NB4 (cell line): Measurements from ENCODE around the gene PHACTR1.

Experiments
- DNase-seq: peaks from one replicate; pipeline ENCODE4 v3.0.0; 2010; ENCODE audit warnings: low read depth
- H3K4me3 ChIP-seq: one replicate; pipeline ENCODE4 v1.5.1; 2011; ENCODE audit warnings: mild to moderate bottlenecking, low read depth, low read length, moderate library complexity
- MAX ChIP-seq: IDR thresholded peaks from 2 replicates; pipeline ENCODE4 v1.6.1; 2011; ENCODE audit warnings: low read depth, low read length
- MYC ChIP-seq: IDR thresholded peaks from 2 replicates; pipeline ENCODE4 v1.6.1; 2011; ENCODE audit warnings: low read depth, low read length
- POLR2A ChIP-seq: IDR thresholded peaks from 2 replicates; pipeline ENCODE4 v1.6.1; 2011; ENCODE audit warnings: mild to moderate bottlenecking; ENCODE audit not compliant: insufficient read length; ENCODE audit errors: extremely low read depth
- TF ChIP-seq, protein P1 (sequence below): IDR thresholded peaks from one replicate; pipeline ENCODE4 v1.5.1; 2012; ENCODE audit warnings: low read depth, low read length

PHACTR1 gene

GRCh38 chr6:13304580-13305260 lies 588.2 kb downstream of the PHACTR1 start:
- DNase-seq = no peak
- TF ChIP-seq MYC = no peak
- TF ChIP-seq POLR2A = no peak
- TF ChIP-seq, protein P1, sequence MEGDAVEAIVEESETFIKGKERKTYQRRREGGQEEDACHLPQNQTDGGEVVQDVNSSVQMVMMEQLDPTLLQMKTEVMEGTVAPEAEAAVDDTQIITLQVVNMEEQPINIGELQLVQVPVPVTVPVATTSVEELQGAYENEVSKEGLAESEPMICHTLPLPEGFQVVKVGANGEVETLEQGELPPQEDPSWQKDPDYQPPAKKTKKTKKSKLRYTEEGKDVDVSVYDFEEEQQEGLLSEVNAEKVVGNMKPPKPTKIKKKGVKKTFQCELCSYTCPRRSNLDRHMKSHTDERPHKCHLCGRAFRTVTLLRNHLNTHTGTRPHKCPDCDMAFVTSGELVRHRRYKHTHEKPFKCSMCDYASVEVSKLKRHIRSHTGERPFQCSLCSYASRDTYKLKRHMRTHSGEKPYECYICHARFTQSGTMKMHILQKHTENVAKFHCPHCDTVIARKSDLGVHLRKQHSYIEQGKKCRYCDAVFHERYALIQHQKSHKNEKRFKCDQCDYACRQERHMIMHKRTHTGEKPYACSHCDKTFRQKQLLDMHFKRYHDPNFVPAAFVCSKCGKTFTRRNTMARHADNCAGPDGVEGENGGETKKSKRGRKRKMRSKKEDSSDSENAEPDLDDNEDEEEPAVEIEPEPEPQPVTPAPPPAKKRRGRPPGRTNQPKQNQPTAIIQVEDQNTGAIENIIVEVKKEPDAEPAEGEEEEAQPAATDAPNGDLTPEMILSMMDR = no peak
- TF ChIP-seq MAX = no peak
- no peak overlapping the region for H3K4me3 ChIP-seq

DNA sequence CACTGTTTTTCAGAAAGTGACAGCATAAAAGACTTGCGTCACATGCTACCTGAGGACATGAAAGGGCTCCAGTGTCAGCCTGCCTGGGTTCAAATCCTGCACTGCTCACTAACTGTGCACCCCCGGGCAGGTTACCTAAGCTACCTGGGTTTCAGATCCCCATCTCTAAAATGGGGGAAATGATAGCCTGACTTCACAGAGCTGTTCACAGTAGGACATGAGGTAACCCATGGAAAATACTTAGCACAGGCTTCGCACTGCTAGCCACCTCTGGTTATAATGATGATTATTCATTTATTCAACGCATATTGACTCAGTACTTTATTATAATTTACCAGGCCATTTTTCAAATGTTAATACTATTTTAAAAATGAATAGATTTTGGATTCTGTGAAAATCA lies 588.7 kb downstream of the PHACTR1 start:
- H3K4me3 ChIP-seq = no peak overlapping the region
- no peak for DNase-seq
- TF ChIP-seq, protein P1 = no peak
- TF ChIP-seq POLR2A = no peak
- no peak for TF ChIP-seq MYC
- no peak for TF ChIP-seq MAX

GRCh38 chr6:13305791-13306190 lies 589.2 kb downstream of the PHACTR1 start:
- no peak for DNase-seq
- H3K4me3 ChIP-seq = no peak overlapping the region
- TF ChIP-seq POLR2A = no peak
- no peak for TF ChIP-seq MAX
- TF ChIP-seq, protein P1 = no peak
- no peak for TF ChIP-seq MYC

DNA sequence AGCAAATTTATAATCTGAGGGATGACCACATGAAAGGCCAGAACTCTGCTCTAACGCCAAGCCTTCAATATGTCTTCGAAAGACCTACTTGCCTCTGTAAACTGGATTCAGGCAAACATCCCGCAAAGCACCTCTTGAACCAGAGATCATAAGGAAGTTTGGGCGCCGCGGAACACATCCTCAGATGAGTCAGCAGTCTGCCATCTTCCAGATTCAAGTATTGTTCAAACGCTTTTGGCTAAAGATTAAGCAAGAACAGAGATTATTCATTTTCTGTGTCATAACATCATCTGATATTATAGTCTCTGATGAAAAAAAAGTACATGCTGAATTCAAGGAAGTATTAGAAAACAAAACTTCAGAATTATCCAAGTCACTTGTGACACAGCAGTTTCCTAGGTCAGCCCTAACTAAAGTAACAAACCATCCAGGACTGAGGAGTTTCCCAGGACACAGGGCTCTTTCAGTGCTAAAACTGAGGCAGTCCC lies 591.0 kb downstream of the PHACTR1 start:
- TF ChIP-seq MYC (no peak), MAX (no peak), POLR2A (no peak)
- TF ChIP-seq, protein P1 = no peak
- H3K4me3 ChIP-seq = no peak overlapping the region
- DNase-seq = no peak

- no peak overlapping the region for H3K4me3 ChIP-seq
- TF ChIP-seq MAX (no peak), MYC (no peak), POLR2A (no peak)
- TF ChIP-seq, protein P1 = no peak
- no peak for DNase-seq
These were observed 591.8 kb downstream of the PHACTR1 start for GRCh38 chr6:13308332-13308731.
